ENCODE measurements around the gene DYNLL1.

GRCh38 chr12:120474616-120474960 lies 21.3 kb upstream of the DYNLL1 start:
- TF ChIP-seq CTCF (IDR thresholded peaks at IDR 0.05) = no peak
- TF ChIP-seq POLR2A (IDR thresholded peaks at IDR 0.05) = no peak
- TF ChIP-seq EP300 (IDR thresholded peaks at IDR 0.05) = no peak
